HG03558 (cell line): ENCODE results near the gene GSTT2B.
"Not testable (repeated sequence)": the region's sequence is repeated elsewhere in the genome, so short reads cannot be mapped to it uniquely, and the experiment has no call there.

ENCODE experiments used
- ATAC-seq: cut with Tn5 transposase; IDR thresholded peaks from one replicate; pipeline ENCODE4 v1.9.1; 2021; ENCODE audit warnings: moderate number of reproducible peaks; ENCODE audit not compliant: unreplicated experiment; ENCODE audit errors: extremely low read depth

The GSTT2B gene

GRCh38 chr22:23961084-23961771, at the start of gene GSTT2B:
TSS of gene GSTT2B (minus strand) at chr22:23961195. CDS start at chr22:23961131, 64 bp downstream.
- not testable (repeated sequence) for ATAC-seq

- no peak for ATAC-seq
Measured at GRCh38 chr22:24010018-24010391, 49.0 kb upstream of the GSTT2B start.

GRCh38 chr22:24009227-24010017, 48.4 kb upstream of the GSTT2B start:
- no peak for ATAC-seq

- no peak for ATAC-seq
Measured at GRCh38 chr22:24008381-24009226, 47.6 kb upstream of the GSTT2B start.

GRCh38 chr22:24008022-24008283, 47.0 kb upstream of the GSTT2B start:
- ATAC-seq: no peak

- no peak for ATAC-seq
Measured at GRCh38 chr22:24007253-24008021, 46.4 kb upstream of the GSTT2B start.

GRCh38 chr22:24006914-24007214, 45.9 kb upstream of the GSTT2B start:
- no peak for ATAC-seq

GRCh38 chr22:24006207-24006913, 45.4 kb upstream of the GSTT2B start:
- no peak for ATAC-seq

- ATAC-seq: no peak
Measured at GRCh38 chr22:24005201-24005600, 44.2 kb upstream of the GSTT2B start, which contains the start of gene GSTT4. TSS of gene GSTT4 (minus strand) at chr22:24005453. CDS start at chr22:24005356, 97 bp downstream.

GRCh38 chr22:24003887-24004286, 42.9 kb upstream of the GSTT2B start:
- no peak for ATAC-seq

- ATAC-seq: no peak
Measured at GRCh38 chr22:24002851-24003250, 41.9 kb upstream of the GSTT2B start.

- no peak for ATAC-seq
Measured at GRCh38 chr22:24002272-24002671, 41.3 kb upstream of the GSTT2B start.

GRCh38 chr22:24001314-24001713, 40.3 kb upstream of the GSTT2B start:
- ATAC-seq: no peak

- not testable (repeated sequence) for ATAC-seq
Measured at GRCh38 chr22:23999779-24000178, 38.8 kb upstream of the GSTT2B start.

GRCh38 chr22:23997092-23997491, 36.1 kb upstream of the GSTT2B start:
- ATAC-seq: no peak

- not testable (repeated sequence) for ATAC-seq
Measured at GRCh38 chr22:23993581-23994177, 32.7 kb upstream of the GSTT2B start.

GRCh38 chr22:23993080-23993479, 32.1 kb upstream of the GSTT2B start:
- not testable (repeated sequence) for ATAC-seq

GRCh38 chr22:23989583-23990244, 28.7 kb upstream of the GSTT2B start:
- not testable (repeated sequence) for ATAC-seq
